Retina (tissue), 1 donor: ENCODE measurements around the gene TGIF1.
"Not testable (repeated sequence)": the region's sequence is repeated elsewhere in the genome, so short reads cannot be mapped to it uniquely, and the experiment has no call there.

Experiments
- DNase-seq: peaks from one replicate; pipeline ENCODE4 v3.0.0-alpha.2; 2016

The TGIF1 gene

GRCh38 chr18:3450012-3450798, at the start of gene TGIF1:
TGIF1 (plus strand) TSS chr18:3450172; CDS start chr18:3450490, 318 bp downstream.
- DNase-seq, result peak; percentile 89

DNA sequence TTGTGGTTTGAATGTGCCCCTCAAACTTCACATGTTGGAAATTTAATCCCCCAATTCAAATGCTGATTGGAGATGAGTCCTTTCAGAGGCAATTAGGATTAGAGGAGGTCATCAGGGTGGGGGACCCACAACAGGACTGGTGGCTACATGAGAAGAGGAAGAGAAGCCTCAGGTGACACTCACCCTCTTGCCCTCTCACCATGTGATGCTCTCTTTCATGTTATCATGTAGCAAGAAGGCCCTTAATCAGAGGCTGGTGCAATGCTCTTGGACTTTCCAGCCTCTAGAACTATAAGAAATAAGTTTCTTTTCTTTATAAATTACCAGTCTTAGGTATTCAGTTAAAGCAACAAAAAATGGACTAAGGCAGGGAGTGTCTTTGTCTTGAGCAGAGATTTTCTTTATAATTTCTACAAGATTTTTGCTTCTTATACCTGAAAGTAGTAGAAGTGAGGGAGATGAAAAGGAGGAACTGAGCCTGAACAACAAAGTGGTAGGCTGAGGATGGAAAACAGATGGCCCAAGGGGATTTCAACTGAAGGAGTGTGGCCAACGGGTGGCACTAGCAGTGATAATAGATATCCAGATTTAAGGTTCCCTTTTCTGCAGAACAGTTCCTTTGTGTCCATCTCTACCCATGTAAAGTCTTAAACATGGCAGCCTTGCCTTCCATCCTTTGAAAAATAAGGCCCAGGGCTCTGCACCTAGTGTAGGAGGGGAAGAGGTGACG, 49.2 kb upstream of the TGIF1 start:
- DNase-seq, result no peak

- DNase-seq, result no peak
Measured at GRCh38 chr18:3401669-3402620, 48.0 kb upstream of the TGIF1 start.

DNA sequence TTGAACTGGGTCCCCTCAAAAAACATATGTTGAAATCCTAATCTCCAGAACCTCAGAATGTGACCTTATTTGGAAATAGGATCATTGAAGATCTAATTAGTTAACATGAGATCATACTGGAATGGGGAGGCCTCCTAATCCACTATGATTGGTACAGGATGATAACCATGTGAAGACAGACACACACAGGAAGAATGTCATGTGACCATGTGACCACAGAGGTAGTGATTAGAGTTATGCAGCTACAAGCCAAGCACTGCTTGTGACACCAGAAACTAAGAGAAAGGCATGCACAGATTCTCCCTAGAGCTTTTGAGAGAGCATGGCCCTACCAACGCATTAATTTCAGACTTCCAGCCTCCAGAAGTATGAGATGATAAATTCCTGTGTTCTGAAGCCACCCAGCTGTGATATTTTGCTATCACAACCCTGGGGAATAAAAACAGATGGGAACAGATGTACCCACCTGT, 47.0 kb upstream of the TGIF1 start:
- DNase-seq, result no peak

DNA sequence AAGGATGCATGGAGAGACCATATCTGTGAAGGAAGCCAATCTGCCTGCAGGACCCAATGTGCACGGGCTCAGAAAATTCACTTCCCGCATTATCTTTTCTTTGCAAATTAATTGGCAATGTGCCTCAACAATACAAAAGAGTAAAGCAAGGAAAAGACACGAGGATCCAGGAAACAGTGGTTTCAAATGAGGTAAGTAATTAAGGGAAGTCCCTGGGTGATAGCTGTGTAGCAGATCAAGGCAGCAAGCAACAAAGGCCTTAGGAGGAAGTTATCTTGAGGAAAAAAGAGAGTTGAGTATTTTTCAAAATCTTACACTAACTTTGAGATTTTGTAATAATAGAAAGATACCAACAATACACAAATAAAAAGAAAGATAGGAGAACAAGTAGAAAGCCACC, 44.3 kb upstream of the TGIF1 start:
- no peak for DNase-seq

GRCh38 chr18:3408107-3408506, 41.9 kb upstream of the TGIF1 start:
- DNase-seq, result no peak

GRCh38 chr18:3409811-3410210, 40.2 kb upstream of the TGIF1 start:
- DNase-seq, result peak; percentile 8

DNA sequence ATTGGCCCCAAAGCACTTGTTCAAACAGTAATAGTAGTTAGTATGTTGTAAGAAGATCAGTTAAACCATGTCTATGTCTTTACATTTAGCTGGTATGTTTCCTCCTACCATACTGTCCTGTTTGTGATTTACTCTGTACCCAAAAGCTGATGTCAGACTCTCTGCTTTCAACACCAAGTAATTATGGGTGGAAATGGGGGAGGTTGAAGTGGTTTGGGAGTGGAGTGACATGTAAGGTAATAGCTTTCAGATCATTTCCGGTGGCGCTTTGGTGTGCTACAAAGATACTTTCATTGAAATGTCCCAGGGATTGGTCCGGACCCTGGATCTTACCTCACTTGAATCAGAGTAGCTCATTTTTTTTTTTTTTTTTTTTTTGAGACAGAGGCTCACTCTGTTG, 39.7 kb upstream of the TGIF1 start:
- no peak for DNase-seq

DNA sequence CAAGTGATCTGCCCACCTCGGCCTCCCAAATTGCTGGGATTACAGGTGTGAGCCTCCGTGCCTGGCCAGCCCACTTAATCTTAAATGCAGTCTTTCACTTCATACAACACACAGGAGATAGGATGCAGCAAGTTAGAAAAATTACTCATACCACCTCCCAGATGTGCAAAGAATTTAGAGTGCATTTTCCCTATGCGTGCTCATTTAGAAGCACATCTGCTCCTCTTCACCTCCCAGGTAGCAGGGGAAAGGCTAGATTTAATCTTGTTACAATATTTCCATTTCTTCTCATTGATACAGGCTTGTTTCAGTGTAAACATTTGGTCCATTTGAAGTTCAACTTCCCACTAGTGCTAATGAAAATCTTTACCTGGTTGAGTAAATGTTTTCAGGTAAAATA, 39.1 kb upstream of the TGIF1 start:
- not testable (repeated sequence) for DNase-seq

- no peak for DNase-seq
Measured at GRCh38 chr18:3411327-3411726, 38.6 kb upstream of the TGIF1 start.

DNA sequence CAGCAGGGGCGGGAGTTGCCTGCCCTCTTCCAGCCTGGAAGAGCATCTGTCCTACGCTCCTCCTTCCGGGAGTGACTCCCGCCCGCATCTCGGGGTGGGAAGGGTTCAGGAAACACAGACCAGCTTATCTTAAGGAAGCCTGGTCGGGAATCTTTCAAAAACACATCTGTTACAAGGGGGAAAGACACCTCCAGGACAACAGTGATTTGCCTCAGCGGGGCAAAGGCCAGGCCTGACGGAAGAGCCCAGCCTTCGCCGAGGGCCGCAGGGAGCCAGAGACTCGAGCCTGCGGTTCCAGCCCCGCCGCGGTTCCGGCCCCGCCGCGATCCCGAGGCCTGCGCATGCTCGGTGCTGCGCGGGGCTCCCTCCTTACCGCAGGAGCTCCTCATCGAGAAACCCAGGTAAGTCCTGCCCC, 38.1 kb upstream of the TGIF1 start:
- peak; percentile 12 for DNase-seq

- not testable (repeated sequence) for DNase-seq
Measured at GRCh38 chr18:3412528-3412927, 37.4 kb upstream of the TGIF1 start.

DNA sequence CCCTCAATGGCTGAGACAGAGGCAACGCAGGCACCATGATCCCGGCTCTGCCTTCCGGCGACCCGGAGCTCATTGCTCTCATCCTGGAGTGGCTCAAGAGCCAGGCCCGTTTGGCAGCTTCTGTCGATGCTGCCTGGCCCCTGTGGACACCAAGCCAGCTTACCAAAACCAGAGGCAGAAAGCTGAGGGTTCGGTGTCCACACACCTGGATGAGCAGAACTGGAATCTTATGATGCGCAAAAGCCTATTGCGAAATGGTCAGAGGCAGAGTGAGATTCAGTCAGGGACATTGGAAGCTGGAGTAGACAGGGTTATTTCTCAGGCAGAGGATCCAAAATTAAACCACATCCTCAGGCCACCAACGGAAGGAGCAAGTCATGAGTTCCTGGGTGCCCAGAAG, 34.9 kb upstream of the TGIF1 start:
- no peak for DNase-seq

DNA sequence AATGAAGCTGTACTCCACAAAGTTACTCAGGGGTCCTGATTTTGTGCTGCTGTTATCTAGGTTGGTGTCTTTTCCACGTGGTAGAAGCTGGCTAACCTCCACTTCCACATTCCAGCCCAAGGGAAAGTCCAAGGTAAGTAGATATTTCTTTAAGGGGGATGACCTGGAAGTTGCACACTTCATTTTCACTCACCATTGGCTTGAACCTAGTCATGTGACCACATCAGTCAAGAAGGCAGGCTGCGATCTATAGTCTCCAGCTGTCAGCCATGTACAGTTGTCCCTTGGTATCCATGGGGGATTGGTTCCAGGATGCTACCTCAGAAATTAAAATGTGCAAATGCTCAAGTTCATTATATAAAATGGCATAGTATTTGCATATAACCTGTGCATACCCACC, 31.9 kb upstream of the TGIF1 start:
- DNase-seq, result no peak

DNA sequence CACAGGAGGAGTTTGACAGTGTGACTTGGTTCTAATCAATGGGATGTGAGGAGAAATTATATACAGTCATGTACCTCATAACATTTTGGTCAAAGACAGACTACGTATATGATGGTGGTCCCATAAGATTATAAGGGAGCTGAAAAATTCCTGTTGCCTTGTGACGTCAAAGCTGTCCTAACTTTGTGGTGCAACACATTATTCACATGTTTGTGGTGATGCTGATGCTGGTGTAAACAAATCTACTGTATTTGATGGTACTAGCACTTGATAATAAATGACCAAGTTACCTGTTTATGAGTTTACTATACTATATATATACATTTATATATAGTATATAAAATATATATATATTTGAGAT, 29.1 kb upstream of the TGIF1 start:
- DNase-seq, result no peak

- DNase-seq, result no peak
Measured at GRCh38 chr18:3422905-3423304, 27.1 kb upstream of the TGIF1 start.

- no peak for DNase-seq
Measured at GRCh38 chr18:3424280-3424890, 25.6 kb upstream of the TGIF1 start.

DNA sequence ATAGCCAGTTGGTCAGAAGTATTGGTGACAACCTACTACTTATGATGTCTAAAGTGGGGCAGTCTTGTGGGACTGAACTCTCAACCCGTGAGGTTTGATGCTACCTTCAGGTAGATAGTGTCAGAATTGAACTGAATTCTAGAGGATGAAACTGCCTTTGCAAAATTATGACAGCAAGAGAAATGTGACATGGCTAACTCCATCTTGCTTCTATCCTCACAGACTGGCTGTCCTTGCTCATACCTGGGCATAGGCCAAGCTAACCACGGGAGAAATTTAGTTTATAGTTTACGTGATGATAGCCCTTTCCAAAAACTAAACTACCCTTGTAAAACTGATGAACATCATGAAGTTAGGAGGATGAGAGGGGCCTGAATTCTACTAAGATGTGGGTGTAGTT, 24.9 kb upstream of the TGIF1 start:
- DNase-seq, result no peak

- DNase-seq, result no peak
Measured at GRCh38 chr18:3425446-3425845, 24.5 kb upstream of the TGIF1 start.

DNA sequence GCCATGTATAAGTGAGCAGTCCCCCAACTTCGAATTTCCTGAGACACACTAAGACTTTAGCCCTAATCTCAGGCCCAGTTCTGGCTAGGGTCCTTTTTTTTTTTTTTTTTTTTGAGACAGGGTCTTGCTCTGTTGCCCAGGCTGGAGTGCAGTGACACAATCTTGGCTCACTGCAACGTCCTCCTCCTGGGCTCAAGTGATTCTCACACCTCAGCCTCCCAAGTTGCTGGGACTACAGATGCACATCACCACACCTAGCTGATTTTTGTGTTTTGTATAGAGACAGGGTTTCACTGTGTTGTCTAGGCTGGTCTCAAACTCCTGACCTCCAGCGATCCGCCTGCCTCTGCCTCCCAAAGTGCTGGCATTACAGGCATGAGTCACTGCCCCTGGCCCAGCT, 23.9 kb upstream of the TGIF1 start:
- DNase-seq, result no peak

GRCh38 chr18:3427944-3428343, 22.0 kb upstream of the TGIF1 start:
- DNase-seq, result no peak

- DNase-seq, result no peak
Measured at GRCh38 chr18:3429121-3429520, 20.9 kb upstream of the TGIF1 start.

DNA sequence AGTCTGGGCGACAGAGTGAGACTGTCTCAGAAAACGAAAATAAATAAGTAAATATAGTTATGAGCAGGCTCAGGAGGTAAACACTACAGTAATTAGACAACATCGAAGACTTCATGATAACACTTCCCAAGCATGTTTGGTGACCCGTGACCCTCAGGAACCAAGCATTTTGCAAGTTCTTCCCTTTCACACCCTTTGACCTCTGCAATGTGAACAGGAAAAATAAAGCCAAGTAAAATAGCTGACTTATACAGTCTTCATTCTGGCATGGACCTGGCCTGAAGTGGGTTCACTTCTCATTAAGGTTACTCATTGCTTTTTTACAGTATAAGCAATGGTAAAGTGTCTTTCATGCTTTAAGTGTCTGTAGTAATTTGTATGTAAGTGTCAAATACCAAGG, 15.3 kb upstream of the TGIF1 start:
- DNase-seq, result no peak
